T-helper 17 cell (primary cell): Measurements from ENCODE around the gene KRT82. TPM values are rescaled to one million over a fixed set of nuclear protein-coding genes. Genes with fewer than 3 reads are reported as not detected.

Experiments used
- ATAC-seq: fragments of 150-1000 bp; cut with Tn5 transposase; 2 replicates; pipeline ENCODE4 v1.10.0; 2021; ENCODE audit warnings: mild to moderate bottlenecking, moderate library complexity
- DNase-seq, 3 donors: peaks; one replicate each; pipeline versions ENCODE4 v3.0.0 to v3.0.0-alpha.2; 2020 to 2021
- H3K9me3 ChIP-seq: one replicate; pipeline ENCODE4 v1.7.0; 2013; ENCODE audit warnings: low read length, mild to moderate bottlenecking; ENCODE audit not compliant: control insufficient read depth, poor library complexity, severe bottlenecking
- H3K27ac Mint-ChIP-seq: one replicate; pipeline ENCODE4 v1.8.0; 2022; ENCODE audit warnings: mild to moderate bottlenecking, moderate library complexity, mixed read lengths
- H3K27me3 Mint-ChIP-seq: one replicate; pipeline ENCODE4 v1.8.0; 2022; ENCODE audit warnings: mixed read lengths
- H3K36me3 Mint-ChIP-seq: one replicate; pipeline ENCODE4 v1.8.0; 2022; ENCODE audit warnings: low read depth, mixed read lengths
- H3K4me1 Mint-ChIP-seq: one replicate; pipeline ENCODE4 v1.8.0; 2022; ENCODE audit warnings: mild to moderate bottlenecking, mixed read lengths
- H3K4me3 Mint-ChIP-seq: one replicate; pipeline ENCODE4 v1.8.0; 2022; ENCODE audit warnings: mild to moderate bottlenecking, moderate library complexity, mixed read lengths
- total RNA-seq, 4 donors: library from RNA in 2 of 4; stranded (reverse) in 2 of 4; gene quantifications; one replicate each; pipeline ENCODE4 v1.2.3 and lab custom pipeline; 2022 to 2026

Gene KRT82
- total RNA-seq, 2 donors from 2014 or later = not detected

DNA sequence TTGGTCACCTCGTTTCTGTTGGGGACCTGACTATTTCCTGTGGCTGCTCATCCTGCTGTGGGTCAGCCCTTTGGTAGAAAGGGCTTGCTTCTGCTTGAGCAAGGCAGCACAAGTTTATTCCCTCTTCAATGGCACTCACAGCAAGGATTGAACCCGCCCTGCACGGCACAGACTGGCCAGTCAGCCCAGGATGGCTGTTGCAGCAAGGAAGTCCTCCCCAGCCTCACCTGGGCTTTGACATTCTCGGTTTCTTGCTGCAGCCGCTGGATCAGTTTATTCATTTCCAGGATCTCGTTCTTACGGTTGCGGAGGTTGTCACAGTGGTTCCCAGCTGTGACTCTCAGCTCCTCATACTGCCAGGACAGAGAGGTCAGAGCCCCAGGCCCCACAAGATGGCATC lies 9.5 kb downstream of the KRT82 start:
- peaks cover 9% of the 10 kb centered on the region for H3K4me1 Mint-ChIP-seq
- no peak overlapping the region for H3K27ac Mint-ChIP-seq
- H3K9me3 ChIP-seq = no peaks in the 10 kb centered on the region
- DNase-seq = no peak
- no peaks in the 10 kb centered on the region for H3K36me3 Mint-ChIP-seq
- no peak for ATAC-seq
- peaks cover 41% of the 10 kb centered on the region for H3K27me3 Mint-ChIP-seq
- no peak overlapping the region for H3K4me3 Mint-ChIP-seq

DNA sequence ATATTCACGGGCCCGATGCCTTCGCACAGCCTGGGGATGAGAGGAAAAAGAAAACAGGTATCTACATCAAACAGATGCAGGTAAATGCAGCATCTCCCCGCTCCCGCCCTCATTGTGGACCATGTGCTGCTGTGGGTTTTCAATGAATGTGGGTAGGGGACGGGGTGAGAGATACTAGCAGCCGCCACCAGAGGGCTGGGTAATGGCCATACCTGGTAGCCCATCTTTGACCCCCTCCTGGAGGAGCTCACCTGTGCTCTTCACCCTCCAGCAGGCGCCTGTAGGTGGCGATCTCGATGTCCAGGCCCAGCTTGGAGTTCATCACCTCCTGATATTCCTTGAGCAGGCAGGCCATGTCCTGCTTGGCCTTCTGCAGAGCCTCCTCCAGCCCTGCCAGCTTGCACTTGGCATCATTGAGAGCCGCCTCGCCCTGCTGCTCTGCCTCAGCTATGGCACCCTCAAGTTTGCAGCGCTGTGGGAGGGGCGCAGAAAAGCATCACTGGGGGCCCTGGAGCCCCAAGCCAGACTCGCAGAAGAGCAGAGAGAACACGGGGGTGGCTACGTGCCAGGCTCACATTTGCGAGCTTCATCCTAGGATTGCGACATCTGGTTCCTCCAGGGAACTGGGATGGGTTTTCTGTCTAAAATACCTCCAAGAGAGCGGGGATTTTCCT lies 10.2 kb downstream of the KRT82 start:
- Mint-ChIP-seq H3K4me3 (no peak overlapping the region), H3K4me1 (peaks cover 9% of the 10 kb centered on the region), H3K36me3 (no peaks in the 10 kb centered on the region), H3K27me3 (peaks cover 38% of the 10 kb centered on the region), H3K27ac (no peak overlapping the region)
- DNase-seq (no peak), ATAC-seq (peak; percentile 33)
- no peaks in the 10 kb centered on the region for H3K9me3 ChIP-seq

DNA sequence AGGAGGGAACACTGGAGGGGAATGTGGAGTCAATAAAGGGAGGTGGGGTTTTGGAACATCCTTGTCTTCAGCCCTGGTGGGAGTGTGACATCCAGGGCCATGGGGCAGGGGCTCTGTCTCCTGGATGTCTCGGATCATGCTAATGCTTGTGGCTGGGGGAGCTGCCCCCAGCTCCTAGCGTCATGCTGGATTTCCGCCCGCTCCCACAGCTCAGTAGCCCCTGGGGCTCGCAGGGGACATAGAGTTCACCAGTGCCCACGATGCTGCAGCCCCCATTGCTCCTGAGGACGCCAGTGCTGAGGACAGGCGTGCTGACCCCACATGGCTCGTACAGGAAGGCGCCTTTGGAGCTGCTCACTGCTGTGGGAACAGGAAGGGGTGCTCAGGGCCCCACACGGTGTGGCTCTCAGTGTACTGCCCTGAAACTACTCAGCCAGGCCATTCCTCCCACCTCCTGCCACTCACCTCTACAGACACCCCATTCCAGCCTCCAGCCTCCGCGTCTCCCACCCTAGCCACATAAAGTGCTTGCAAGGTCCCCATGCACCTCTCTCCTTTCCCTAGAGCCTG lies 11.2 kb downstream of the KRT82 start:
- peaks cover 29% of the 10 kb centered on the region for H3K27me3 Mint-ChIP-seq
- ATAC-seq (no peak), DNase-seq (no peak)
- no peaks in the 10 kb centered on the region for H3K36me3 Mint-ChIP-seq
- H3K4me3 Mint-ChIP-seq = no peak overlapping the region
- no peaks in the 10 kb centered on the region for H3K9me3 ChIP-seq
- H3K27ac Mint-ChIP-seq = no peak overlapping the region
- peaks cover 9% of the 10 kb centered on the region for H3K4me1 Mint-ChIP-seq

DNA sequence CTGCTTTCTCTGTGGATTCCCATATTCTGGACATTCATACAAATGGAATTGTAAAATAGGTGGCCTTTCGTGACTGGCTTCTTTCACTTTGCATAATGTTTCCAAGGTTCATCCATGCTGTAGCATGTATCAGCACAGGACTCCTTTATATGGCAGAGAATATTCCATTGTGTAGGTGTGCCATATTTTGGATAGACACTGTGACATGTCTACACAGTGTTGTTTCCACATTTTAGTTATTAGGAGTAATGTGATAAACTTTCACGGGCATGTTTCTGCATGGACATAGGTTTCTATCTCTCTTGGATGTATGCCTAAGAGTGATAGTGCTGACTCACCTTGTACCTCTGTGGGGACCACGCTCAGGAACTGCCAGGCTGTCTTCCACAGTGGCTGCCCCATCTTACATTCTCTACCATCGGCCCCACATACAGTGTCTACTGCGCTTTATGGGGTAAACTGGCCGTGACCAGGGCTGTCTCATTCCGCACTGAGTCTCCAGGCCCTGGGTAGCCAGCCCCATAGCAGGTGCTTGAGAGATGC lies 13.6 kb downstream of the KRT82 start:
- Mint-ChIP-seq H3K4me3 (no peak overlapping the region), H3K4me1 (peaks cover 6% of the 10 kb centered on the region), H3K27ac (no peak overlapping the region), H3K27me3 (peaks cover 28% of the 10 kb centered on the region), H3K36me3 (no peaks in the 10 kb centered on the region)
- no peaks in the 10 kb centered on the region for H3K9me3 ChIP-seq
- DNase-seq = no peak
- no peak for ATAC-seq

DNA sequence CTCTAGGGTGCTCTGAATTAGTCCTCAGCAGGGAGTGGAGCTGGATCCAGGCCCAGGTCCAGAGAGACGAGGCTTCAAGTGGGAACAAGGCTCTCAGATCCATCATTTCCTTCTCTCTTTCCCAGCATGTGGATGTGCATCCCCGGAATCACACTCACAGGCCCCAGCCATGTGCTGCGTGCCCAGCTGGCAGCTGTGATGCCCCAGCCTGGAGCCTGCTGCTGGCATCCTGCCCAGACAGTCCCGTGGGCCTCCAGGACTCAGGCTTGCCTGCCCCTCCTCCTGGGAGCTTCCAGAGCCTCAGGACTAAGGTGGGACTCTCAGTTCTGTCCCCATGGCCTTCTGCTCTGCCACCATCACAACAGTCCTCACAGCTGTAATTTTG lies 14.5 kb downstream of the KRT82 start:
- DNase-seq = no peak
- peaks cover 26% of the 10 kb centered on the region for H3K27me3 Mint-ChIP-seq
- no peaks in the 10 kb centered on the region for H3K36me3 Mint-ChIP-seq
- H3K27ac Mint-ChIP-seq = no peak overlapping the region
- ATAC-seq = no peak
- H3K4me1 Mint-ChIP-seq = peaks cover 2% of the 10 kb centered on the region
- H3K4me3 Mint-ChIP-seq = no peak overlapping the region
- no peaks in the 10 kb centered on the region for H3K9me3 ChIP-seq

DNA sequence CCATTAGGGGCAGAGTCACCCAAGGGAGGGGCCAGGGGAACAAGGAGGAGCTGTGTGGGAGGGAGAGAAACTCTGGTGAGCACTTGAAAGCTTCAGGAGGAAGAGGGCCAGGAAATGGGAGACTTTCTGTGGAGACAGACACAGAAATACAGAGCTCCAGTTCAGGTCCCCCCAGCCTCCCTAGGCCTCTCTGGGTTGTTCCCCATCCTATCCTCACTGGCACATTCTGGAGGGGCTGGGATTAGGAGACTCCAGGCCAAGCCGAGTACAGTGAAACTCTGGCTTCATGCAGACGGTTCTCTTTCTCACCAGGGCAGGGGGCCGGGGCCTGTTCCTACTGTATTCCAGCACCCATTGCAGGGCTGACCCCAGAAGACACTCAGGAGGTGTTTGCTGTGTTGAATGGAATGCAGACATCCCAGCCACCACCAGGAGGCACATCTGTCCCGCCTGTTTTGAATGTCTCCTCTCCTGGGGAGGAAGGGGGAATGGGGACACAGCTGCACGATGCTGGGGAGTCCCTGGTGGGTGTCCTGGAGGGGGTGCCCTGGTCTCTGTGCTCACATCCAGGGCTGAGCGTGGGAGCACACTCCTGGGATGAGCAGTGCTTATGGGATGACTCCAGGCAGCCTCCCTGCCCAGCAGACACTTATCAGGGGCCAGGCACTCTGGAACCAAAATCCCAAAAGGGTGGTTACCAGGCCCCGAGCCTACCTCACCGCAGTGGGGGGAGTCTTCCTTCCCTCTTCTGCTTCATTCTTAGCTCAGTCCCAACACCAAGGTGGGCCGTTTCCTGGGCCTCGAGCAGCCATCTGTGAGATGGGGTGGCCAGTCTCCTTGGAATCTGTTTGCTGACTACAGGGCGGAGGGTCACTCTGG lies 15.2 kb downstream of the KRT82 start:
- Mint-ChIP-seq H3K27me3 (peaks cover 23% of the 10 kb centered on the region), H3K36me3 (no peaks in the 10 kb centered on the region), H3K4me1 (peaks cover 2% of the 10 kb centered on the region), H3K4me3 (no peak overlapping the region), H3K27ac (no peak overlapping the region)
- no peaks in the 10 kb centered on the region for H3K9me3 ChIP-seq
- ATAC-seq (no peak), DNase-seq (no peak)

DNA sequence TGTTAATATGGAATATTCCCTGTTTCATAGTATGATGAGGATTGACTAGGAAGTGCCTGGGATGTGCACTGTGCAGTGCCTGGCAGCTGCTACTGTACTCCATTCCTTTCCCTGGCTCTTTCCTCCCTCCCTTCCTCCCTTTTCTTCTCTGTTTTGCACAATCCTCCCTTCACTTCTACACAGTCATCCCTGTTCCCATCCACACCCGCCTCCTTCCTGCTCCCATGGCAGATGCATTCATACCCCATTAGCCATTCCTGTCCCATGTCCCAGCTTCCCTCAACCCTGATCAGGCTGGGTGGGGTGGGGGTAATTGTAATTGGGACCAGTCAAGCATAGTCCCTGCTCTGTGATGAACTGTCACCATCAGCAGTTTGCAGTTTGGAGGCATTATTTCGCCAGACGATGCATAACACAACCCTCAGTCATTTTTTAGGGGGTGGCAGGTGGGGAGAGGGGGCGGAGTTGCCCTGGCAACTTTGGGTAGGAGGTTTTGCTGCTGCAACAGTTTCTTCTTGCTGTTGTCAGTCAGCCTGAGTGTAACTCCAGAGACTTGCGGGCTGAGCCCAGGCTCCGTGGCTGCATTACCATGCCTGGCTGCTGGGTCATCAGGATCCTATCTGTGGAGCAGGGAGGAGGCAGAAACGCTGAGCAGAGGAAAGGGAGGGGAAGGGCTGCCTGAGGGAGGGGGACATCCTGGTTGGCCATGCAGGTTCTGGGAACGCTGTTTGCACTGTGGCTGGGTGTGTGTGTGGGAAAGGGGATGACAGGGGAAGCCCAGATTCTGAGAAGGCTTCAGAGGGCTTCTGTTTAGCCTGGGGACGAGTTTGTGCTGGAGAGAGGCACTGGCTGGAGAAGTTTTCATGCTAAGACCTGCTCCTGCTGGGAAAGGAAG lies 16.6 kb downstream of the KRT82 start:
- H3K27ac Mint-ChIP-seq = no peak overlapping the region

DNA sequence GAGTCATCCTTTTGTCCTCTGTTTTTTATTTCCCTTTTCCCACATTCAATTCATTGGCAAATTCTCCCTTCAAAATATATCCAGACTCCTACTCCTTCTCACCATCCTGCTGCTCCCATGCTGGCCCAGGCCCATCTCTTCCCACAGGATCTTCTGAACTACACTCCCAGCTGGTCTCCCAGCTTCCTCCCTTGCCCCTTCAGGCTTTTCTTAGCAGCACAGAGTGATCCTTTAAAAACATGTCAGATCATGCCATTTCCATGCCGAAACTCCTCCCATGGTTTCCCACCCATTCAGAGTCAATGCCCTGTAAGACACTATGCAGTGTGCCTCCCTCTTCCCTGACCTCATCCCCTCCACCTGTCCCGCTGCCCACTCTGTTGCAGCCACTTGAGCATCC lies 18.3 kb downstream of the KRT82 start:
- Mint-ChIP-seq H3K27me3 (peaks cover 8% of the 10 kb centered on the region), H3K27ac (no peak overlapping the region), H3K4me1 (peaks cover 5% of the 10 kb centered on the region), H3K36me3 (no peaks in the 10 kb centered on the region), H3K4me3 (no peak overlapping the region)
- no peak for ATAC-seq
- H3K9me3 ChIP-seq = no peaks in the 10 kb centered on the region
- DNase-seq = no peak

More for the DNA sequence above, 16.6 kb downstream of the KRT82 start:
- no peak for ATAC-seq
- Mint-ChIP-seq H3K27me3 (peaks cover 18% of the 10 kb centered on the region), H3K4me1 (peaks cover 2% of the 10 kb centered on the region), H3K4me3 (no peak overlapping the region), H3K36me3 (no peaks in the 10 kb centered on the region)
- no peak for DNase-seq
- H3K9me3 ChIP-seq = no peaks in the 10 kb centered on the region

DNA sequence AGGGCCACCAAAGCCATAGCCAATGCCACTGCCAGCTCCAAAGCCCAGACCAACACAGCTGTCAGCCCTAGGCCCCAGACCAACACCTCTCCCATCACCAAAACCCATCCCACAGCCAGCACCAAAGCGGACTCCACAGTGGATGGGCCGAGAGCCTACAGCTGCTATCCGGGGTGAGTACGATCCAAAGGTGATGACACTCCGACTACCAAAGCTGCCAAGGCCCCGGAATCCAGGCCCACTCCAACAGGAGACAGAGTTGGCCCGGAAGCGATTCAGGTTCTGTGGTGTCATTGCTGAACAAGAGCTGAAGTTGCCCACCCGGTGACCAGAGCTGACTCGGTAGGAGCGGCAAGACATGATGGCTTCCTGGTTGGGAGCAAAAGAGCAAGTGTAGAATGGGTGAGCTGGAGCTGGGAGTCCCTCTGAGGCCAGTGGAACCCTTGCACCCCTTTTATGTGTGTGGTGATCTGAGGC lies 20.9 kb downstream of the KRT82 start, which contains the start of gene KRT84:
KRT84 (minus strand) TSS at position 427 of the 477 bp plus-strand sequence; CDS start at position 360, 67 bp downstream.
- H3K9me3 ChIP-seq = no peaks in the 10 kb centered on the region
- Mint-ChIP-seq H3K4me1 (peaks cover 6% of the 10 kb centered on the region), H3K27me3 (peaks cover 14% of the 10 kb centered on the region), H3K27ac (no peak within 1 kb of the TSS), H3K4me3 (no peak within 1 kb of the TSS), H3K36me3 (no peaks in the 10 kb centered on the region)
- ATAC-seq = no peak
- no peak for DNase-seq

DNA sequence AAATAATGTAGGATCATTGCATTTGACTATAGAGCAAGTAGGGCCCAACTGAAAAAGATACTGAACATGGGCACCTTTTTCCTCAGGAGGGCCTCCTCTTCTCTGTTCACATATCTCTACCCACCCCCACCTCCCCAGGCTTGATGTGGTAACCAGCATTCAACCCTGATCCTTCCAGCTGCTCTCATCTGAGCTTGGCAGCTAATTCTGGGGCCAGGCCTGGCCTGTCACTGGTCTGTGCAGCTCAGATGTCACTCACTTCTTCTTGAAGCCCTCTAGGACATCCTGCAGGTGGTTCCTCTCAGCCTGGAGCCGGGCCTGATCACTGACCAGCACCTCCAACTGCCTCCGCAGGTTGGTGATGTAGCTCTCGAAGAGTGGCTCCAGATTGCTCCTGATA lies 22.8 kb downstream of the KRT82 start:
- H3K27me3 Mint-ChIP-seq = peaks cover 18% of the 10 kb centered on the region
- H3K9me3 ChIP-seq = no peaks in the 10 kb centered on the region
- no peaks in the 10 kb centered on the region for H3K36me3 Mint-ChIP-seq
- ATAC-seq = no peak
- H3K27ac Mint-ChIP-seq = no peak overlapping the region
- H3K4me3 Mint-ChIP-seq = no peak overlapping the region
- DNase-seq = no peak
- peaks cover 6% of the 10 kb centered on the region for H3K4me1 Mint-ChIP-seq

DNA sequence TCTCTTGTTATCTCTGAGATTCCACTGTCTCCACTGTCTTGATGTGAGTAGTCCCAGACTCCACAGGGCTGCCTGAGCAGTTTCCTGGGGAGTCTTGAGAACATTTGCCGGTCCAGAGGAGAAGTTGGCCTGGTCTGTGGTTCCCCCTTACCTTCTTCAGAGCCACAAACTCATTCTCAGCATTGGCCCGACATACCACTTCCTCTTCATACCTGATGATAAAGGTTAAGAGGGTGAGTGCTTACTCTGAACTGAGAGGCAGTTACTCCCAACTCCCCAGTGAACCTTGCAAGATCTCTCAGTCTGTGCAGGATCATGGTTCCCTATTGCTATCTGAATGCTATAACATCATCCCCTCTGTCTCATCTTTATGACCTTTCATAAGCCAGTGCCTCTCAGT lies 23.3 kb downstream of the KRT82 start:
- DNase-seq = no peak
- Mint-ChIP-seq H3K36me3 (no peaks in the 10 kb centered on the region), H3K4me3 (no peak overlapping the region), H3K27ac (no peak overlapping the region), H3K27me3 (peaks cover 18% of the 10 kb centered on the region), H3K4me1 (peaks cover 6% of the 10 kb centered on the region)
- no peaks in the 10 kb centered on the region for H3K9me3 ChIP-seq
- ATAC-seq = peak; percentile 39

DNA sequence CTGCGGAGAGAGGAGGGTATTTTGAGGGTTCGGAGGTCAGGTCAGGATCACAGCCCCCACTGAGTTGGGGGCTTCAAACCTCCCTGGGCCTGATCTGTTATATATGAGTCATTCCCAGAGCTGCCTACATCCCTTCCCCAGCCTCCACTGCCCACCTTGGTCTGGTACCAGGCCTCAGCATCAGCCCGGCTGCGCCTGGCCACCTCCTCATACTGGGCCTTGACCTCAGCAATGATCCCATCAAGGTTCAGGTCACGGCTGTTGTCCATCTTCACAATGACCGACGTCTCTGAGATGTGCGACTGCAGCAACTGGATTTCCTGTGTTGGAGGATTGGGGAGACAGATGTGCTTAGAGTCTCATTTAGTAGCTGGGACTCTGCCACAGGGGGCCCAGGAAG lies 24.9 kb downstream of the KRT82 start:
- Mint-ChIP-seq H3K4me1 (peaks cover 6% of the 10 kb centered on the region), H3K27me3 (peaks cover 33% of the 10 kb centered on the region), H3K27ac (no peak overlapping the region), H3K36me3 (no peaks in the 10 kb centered on the region), H3K4me3 (no peak overlapping the region)
- DNase-seq (no peak), ATAC-seq (no peak)
- no peaks in the 10 kb centered on the region for H3K9me3 ChIP-seq
